ENCODE results near the gene TCF7L2.

- TF ChIP-seq POLR2A (conservative IDR thresholded peaks at IDR 0.05) (no peak), NUFIP1 (IDR thresholded peaks at IDR 0.05; ENCODE audit: partially characterized antibody) (no peak), SETDB1 (IDR thresholded peaks at IDR 0.05; ENCODE audit: low read length) (no peak), SMAD4 (CRISPR knock-in tag; conservative IDR thresholded peaks at IDR 0.05) (no peak), TAF1 (IDR thresholded peaks at IDR 0.05; ENCODE audit: control insufficient read depth, extremely low read depth, insufficient read depth, low read length, severe bottlenecking) (no peak)
Observed at GRCh38 chr10:112913661-112914287, 36.3 kb upstream of the TCF7L2 start.
